Measurements from ENCODE around the gene NUPR1. TPM values are rescaled to one million over a fixed set of nuclear protein-coding genes. Genes with fewer than 3 reads are reported as not detected.

The NUPR1 gene
- 20.5 and 35.1 TPM in 2 replicates for total RNA-seq

DNA sequence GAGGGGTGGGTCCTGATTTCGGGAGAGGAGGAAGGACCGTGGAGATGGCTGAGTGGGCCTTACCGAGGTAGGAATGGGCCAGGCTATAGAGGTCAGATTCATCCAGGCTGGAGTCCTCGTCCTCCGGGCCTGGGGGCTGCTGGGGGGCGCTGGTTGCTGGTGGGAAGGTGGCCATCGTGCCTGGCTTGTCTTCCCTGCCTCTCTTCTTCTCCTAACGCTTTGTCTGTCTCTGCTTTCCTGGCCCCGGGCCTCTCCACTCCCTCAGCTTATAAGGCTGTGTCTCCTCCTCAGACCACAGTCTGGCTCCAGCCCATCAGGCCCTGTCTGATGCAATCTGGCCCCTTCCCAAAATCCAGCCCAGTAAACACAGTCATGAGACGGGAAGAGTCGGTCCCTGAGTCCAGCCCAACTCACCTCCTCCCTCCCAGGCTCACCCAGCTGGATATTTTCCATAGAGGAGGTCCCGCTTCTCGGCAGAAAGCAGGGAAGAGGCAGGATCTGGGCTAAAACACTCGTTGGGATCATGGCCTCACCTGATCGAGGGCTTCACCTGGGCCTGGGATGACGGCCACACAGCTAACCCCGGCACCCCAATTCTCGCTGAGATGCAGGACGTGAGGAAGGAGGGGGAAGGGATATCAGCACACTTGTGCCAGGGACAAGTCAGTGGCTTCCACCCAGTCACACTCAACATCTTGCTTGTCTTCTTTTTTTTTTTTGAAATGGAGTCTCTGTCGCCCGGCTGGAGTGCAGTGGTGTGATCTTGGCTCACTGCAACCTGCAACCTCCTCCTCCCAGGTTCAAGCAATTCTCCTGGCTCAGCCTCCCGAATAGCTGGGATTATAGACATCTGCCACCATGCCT lies at the start of gene NUPR1:
Gene NUPR1, minus strand, starts transcription at position 242 of the 864 bp plus-strand sequence. Its CDS starts 67 bp downstream, at position 175.

DNA sequence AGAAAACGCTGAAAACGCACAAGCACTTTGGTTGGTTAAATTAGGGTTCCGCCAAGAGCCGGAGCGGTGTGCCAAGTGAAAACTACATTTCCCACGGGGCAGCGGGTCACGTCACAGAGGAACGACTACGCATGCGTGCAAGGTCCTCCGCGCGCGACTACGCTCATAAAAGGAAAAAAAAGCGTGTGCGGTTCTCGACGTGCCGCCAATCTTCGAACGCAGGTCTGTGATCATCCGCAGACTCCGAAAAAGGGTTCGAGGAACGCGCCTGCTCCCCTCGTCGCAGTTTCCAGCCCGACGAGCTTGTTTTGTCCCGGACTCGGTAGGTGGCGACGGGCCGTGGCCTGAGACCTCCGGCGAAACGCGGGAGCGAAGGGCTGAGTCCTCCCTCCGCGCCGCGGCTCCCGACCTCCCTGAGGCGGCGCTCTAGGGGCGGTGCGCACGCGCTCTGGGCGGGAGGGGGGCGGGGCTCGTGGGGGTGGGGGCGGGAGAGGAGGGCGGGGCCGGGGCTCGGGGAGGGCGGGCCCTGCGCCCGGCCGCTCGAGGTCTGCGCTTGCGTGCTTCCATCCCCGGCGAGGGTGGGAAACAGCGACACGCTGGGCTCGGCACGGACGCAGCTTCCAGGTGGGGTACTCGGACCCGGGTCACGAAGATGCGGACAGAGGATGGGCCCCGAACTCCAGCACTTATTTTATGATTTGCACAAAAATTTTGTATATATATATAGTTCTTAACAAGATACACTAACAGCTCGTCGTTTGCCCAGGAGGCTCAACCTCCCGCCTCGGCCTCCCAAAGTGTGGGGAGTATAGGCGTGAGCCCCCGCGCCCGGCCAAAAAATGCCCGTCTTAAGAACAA lies 15.2 kb upstream of the NUPR1 start, which contains the start of gene SGF29:
Gene SGF29, plus strand, starts transcription at position 145 of the 858 bp plus-strand sequence. CDS start 27,150 bp downstream, outside the sequence.

GRCh38 chr16:28494121-28494851 lies 44.5 kb downstream of the NUPR1 start, which contains the start of gene APOBR:
Gene APOBR (plus strand): TSS chr16:28494643. CDS start chr16:28494682, 39 bp downstream.

GRCh38 chr16:28491970-28492474 lies 46.8 kb downstream of the NUPR1 start, which contains the start of gene CLN3:
Gene CLN3 (minus strand): TSS chr16:28492074. CDS start chr16:28491759, 315 bp downstream.

Other genes starting within 250 kb of the NUPR1 start
- 0.08 TPM in 1 of 2 replicates, not detected in the other for gene SBK1, start 246.4 kb downstream of the NUPR1 start, total RNA-seq
- gene NPIPB6, start 175.5 kb downstream of the NUPR1 start, total RNA-seq, result 0.04 and 0.47 TPM in 2 replicates
- 107 and 134 TPM in 2 replicates for gene EIF3CL, start 135.1 kb downstream of the NUPR1 start, total RNA-seq
- not detected in 2 replicates for gene NPIPB7, start 66.6 kb downstream of the NUPR1 start, total RNA-seq
- 4.5 and 9.3 TPM in 2 replicates for gene CLN3, start 46.9 kb downstream of the NUPR1 start, total RNA-seq
- 0.04 TPM in 1 of 2 replicates, not detected in the other for gene APOBR, start 44.3 kb downstream of the NUPR1 start, total RNA-seq
- not detected in 2 replicates for gene IL27, start 32.1 kb downstream of the NUPR1 start, total RNA-seq
- gene SGF29, start 14.9 kb upstream of the NUPR1 start, total RNA-seq, result 14.3 and 17.2 TPM in 2 replicates
- 0.23 TPM in 1 of 2 replicates, not detected in the other for gene SULT1A2, start 58.1 kb upstream of the NUPR1 start, total RNA-seq
- 5.2 and 7.3 TPM in 2 replicates for gene SULT1A1, start 71.1 kb upstream of the NUPR1 start, total RNA-seq
- gene NPIPB8, start 99.1 kb upstream of the NUPR1 start, total RNA-seq, result 0.11 TPM in 1 of 2 replicates, not detected in the other
- 151 and 224 TPM in 2 replicates for gene EIF3C, start 172.5 kb upstream of the NUPR1 start, total RNA-seq
- gene NPIPB9, start 212.8 kb upstream of the NUPR1 start, total RNA-seq, result 0.23 TPM in 1 of 2 replicates, not detected in the other